ENCODE measurements around the gene AFF3. TPM values are rescaled to one million over a fixed set of nuclear protein-coding genes. Genes with fewer than 3 reads are reported as not detected.
A peak's percentile ranks its signal among the peaks of the same experiment; 100 is the strongest.

Gene AFF3
- total RNA-seq, 3 donors from 2014 or later (not counting 1 experiment from before 2014, with no cell fraction given): 4.6 to 9.6 (median 5.6) TPM

DNA sequence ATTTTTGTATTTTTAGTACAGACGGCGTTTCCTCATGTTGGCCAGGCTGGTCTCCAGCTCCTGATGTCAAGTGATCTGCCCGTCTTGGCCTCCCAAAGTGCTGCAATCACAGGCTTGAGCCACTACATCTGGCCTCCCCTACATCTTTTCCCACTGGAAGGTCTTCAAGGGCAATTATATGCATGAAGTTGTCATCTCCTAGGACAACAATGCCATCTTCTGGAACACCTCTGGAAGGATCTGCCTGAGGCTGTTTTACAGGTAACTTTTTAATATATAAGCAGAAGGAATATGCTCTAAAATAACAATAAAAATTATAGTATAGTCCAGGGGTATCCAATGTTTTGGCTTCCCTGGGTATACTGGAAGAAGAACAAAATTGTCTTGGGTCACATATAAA, 321.4 kb downstream of the AFF3 start:
- no peaks in the 10 kb centered on the region for H3K36me3 Mint-ChIP-seq
- ATAC-seq (no peak), DNase-seq (no peak)
- intact Hi-C loops (cut with micrococcal nuclease): no loop called here
- Histone ChIP-seq H3K4me3 (ENCODE audit: low read length) (no peak overlapping the region), H3K27me3 (ENCODE audit: control insufficient read depth, insufficient read depth, low read length) (no peaks in the 10 kb centered on the region), H3K9me3 (ENCODE audit: control insufficient read depth, insufficient read depth, low read length) (no peaks in the 10 kb centered on the region), H3K36me3 (ENCODE audit: control insufficient read depth, insufficient read depth, low read length) (no peaks in the 10 kb centered on the region), H3K4me1 (ENCODE audit: control insufficient read depth, insufficient read depth, low read length) (no peaks in the 10 kb centered on the region), H3K27ac (ENCODE audit: low read length) (no peak overlapping the region)
- 91% methylated on average over 3 of the region's 3 CpGs for WGBS (ENCODE audit: insufficient coverage)
- peaks cover 0 to 1% of the 10 kb centered on the region in 2 donors for H3K27me3 Mint-ChIP-seq (ENCODE audit: low read depth in 2 of 2)
- H3K4me3 Mint-ChIP-seq: no peak overlapping the region
- no peaks in the 10 kb centered on the region for H3K9me3 Mint-ChIP-seq
- TF ChIP-seq, protein P1, sequence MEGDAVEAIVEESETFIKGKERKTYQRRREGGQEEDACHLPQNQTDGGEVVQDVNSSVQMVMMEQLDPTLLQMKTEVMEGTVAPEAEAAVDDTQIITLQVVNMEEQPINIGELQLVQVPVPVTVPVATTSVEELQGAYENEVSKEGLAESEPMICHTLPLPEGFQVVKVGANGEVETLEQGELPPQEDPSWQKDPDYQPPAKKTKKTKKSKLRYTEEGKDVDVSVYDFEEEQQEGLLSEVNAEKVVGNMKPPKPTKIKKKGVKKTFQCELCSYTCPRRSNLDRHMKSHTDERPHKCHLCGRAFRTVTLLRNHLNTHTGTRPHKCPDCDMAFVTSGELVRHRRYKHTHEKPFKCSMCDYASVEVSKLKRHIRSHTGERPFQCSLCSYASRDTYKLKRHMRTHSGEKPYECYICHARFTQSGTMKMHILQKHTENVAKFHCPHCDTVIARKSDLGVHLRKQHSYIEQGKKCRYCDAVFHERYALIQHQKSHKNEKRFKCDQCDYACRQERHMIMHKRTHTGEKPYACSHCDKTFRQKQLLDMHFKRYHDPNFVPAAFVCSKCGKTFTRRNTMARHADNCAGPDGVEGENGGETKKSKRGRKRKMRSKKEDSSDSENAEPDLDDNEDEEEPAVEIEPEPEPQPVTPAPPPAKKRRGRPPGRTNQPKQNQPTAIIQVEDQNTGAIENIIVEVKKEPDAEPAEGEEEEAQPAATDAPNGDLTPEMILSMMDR (IDR thresholded peaks at IDR 0.05): no peak
- H3K4me1 Mint-ChIP-seq: no peaks in the 10 kb centered on the region
- no peak overlapping the region for H3K27ac Mint-ChIP-seq

GRCh38 chr2:99819766-99820165, 322.6 kb downstream of the AFF3 start:
- 95% methylated on average over 7 of the region's 7 CpGs for WGBS (ENCODE audit: insufficient coverage)
- Histone ChIP-seq H3K4me3 (ENCODE audit: low read length) (no peak overlapping the region), H3K27me3 (ENCODE audit: control insufficient read depth, insufficient read depth, low read length) (no peaks in the 10 kb centered on the region), H3K4me1 (ENCODE audit: control insufficient read depth, insufficient read depth, low read length) (no peaks in the 10 kb centered on the region), H3K36me3 (ENCODE audit: control insufficient read depth, insufficient read depth, low read length) (no peaks in the 10 kb centered on the region), H3K9me3 (ENCODE audit: control insufficient read depth, insufficient read depth, low read length) (no peaks in the 10 kb centered on the region), H3K27ac (ENCODE audit: low read length) (no peak overlapping the region)
- H3K27me3 Mint-ChIP-seq (ENCODE audit: low read depth in 2 of 2): peaks cover 0 to 6% of the 10 kb centered on the region in 2 donors
- no peak overlapping the region for H3K4me3 Mint-ChIP-seq
- H3K4me1 Mint-ChIP-seq: no peaks in the 10 kb centered on the region
- no peak overlapping the region for H3K27ac Mint-ChIP-seq
- intact Hi-C loops (cut with micrococcal nuclease): no loop called here
- DNase-seq (no peak), ATAC-seq (no peak)
- no peaks in the 10 kb centered on the region for H3K36me3 Mint-ChIP-seq
- TF ChIP-seq, protein P1 (IDR thresholded peaks at IDR 0.05): no peak
- no peaks in the 10 kb centered on the region for H3K9me3 Mint-ChIP-seq

DNA sequence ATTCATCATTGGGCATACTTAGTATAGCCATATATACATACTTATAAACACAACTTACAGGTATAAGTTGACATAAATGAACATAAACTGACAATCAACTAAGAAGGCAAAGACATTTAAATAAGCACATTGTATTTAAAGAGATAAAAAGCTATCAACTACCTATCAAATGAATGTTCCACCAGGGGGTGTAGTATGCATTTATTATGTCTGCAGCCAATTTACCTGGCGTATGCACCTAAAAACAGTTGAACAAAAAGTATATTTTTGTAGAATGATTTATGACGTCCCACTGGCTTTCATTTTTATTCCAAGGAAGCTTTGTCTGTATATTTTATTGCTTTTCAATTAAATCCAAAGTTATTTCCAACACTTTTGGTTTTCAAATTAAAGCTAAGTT, 323.5 kb downstream of the AFF3 start:
- no CpG with 5 or more reads among the region's 2 CpGs for WGBS (ENCODE audit: insufficient coverage)

DNA sequence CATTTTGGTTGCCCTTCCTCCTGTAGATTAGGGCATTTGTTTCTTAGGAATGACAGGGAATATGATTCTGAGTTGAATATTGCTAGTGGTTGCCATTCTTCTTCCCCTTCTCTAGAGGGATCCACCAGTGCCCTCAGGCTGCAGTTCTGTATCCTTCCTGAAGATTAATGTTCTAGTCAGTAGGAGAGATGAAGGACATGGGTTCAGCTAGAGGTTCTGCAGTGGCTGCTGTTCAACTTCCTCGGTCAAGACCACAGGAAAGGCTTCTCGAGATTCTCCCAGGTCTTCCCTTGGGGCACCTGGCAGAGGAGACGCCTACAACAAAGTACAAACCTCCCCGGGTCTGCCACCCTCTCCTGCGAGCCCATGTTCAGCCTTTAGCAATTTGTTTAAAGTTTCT, 325.5 kb downstream of the AFF3 start:
- TF ChIP-seq, protein P1 (IDR thresholded peaks at IDR 0.05): no peak
- no peaks in the 10 kb centered on the region for H3K9me3 Mint-ChIP-seq

More for the DNA sequence above, 323.5 kb downstream of the AFF3 start:
- TF ChIP-seq, protein P1 (IDR thresholded peaks at IDR 0.05): no peak
- ATAC-seq (no peak), DNase-seq (peak in 1 of 2 donors; percentile 30)
- H3K27me3 ChIP-seq (ENCODE audit: control insufficient read depth, insufficient read depth, low read length): no peaks in the 10 kb centered on the region
- H3K4me3 ChIP-seq (ENCODE audit: low read length): no peak overlapping the region
- intact Hi-C loops (cut with micrococcal nuclease): no loop called here
- H3K27ac ChIP-seq (ENCODE audit: low read length): no peak overlapping the region
- Mint-ChIP-seq H3K36me3 (no peaks in the 10 kb centered on the region), H3K27ac (no peak overlapping the region), H3K4me3 (no peak overlapping the region), H3K27me3 (ENCODE audit: low read depth in 2 of 2) (peaks cover 0 to 6% of the 10 kb centered on the region in 2 donors), H3K4me1 (no peaks in the 10 kb centered on the region), H3K9me3 (no peaks in the 10 kb centered on the region)
- no peaks in the 10 kb centered on the region for H3K9me3 ChIP-seq (ENCODE audit: control insufficient read depth, insufficient read depth, low read length)
- no peaks in the 10 kb centered on the region for H3K4me1 ChIP-seq (ENCODE audit: control insufficient read depth, insufficient read depth, low read length)
- H3K36me3 ChIP-seq (ENCODE audit: control insufficient read depth, insufficient read depth, low read length): no peaks in the 10 kb centered on the region

More for the DNA sequence above, 325.5 kb downstream of the AFF3 start:
- Mint-ChIP-seq H3K36me3 (no peaks in the 10 kb centered on the region), H3K27me3 (ENCODE audit: low read depth in 2 of 2) (peaks cover 0 to 6% of the 10 kb centered on the region in 2 donors), H3K4me3 (no peak overlapping the region), H3K27ac (no peak overlapping the region), H3K4me1 (no peaks in the 10 kb centered on the region)
- Histone ChIP-seq H3K27ac (ENCODE audit: low read length) (no peak overlapping the region), H3K36me3 (ENCODE audit: control insufficient read depth, insufficient read depth, low read length) (no peaks in the 10 kb centered on the region), H3K9me3 (ENCODE audit: control insufficient read depth, insufficient read depth, low read length) (no peaks in the 10 kb centered on the region), H3K4me1 (ENCODE audit: control insufficient read depth, insufficient read depth, low read length) (no peaks in the 10 kb centered on the region), H3K4me3 (ENCODE audit: low read length) (no peak overlapping the region), H3K27me3 (ENCODE audit: control insufficient read depth, insufficient read depth, low read length) (no peaks in the 10 kb centered on the region)
- DNase-seq (no peak), ATAC-seq (no peak)
- intact Hi-C loops (cut with micrococcal nuclease): no loop called here
- 89% methylated on average over 5 of the region's 5 CpGs for WGBS (ENCODE audit: insufficient coverage)

Data from natural killer cell (primary cell).